Sigmoid colon (tissue), 3 donors: Measurements from ENCODE around the gene GPR158.

Source experiments
- CTCF ChIP-seq, 4 experiments: fragments of 450-650 bp in 3 of 4; fragments of 200-600 bp in 1 of 4; IDR thresholded peaks; one replicate each; pipeline ENCODE4 v1.5.1; 2016 to 2019; ENCODE audit warnings: antibody characterized with exemption in 4 of 4, mild to moderate bottlenecking in 3 of 4, moderate library complexity in 2 of 4
- POLR2A ChIP-seq, 2 donors: fragments of 450-650 bp; IDR thresholded peaks; one replicate each; pipeline ENCODE4 v1.6.1; 2016; ENCODE audit warnings: antibody characterized with exemption in 2 of 2, mild to moderate bottlenecking in 2 of 2, moderate library complexity in 2 of 2

- TF ChIP-seq CTCF (IDR thresholded peaks at IDR 0.05), result no peak
- TF ChIP-seq POLR2A (IDR thresholded peaks at IDR 0.05), result no peak
These were observed 217.3 kb downstream of the GPR158 start for GRCh38 chr10:25392132-25392531.
